AG04450 (cell line): Measurements from ENCODE around the gene GID8. TPM values are rescaled to one million over a fixed set of nuclear protein-coding genes. Genes with fewer than 3 reads are reported as not detected.

Source experiments
- CTCF ChIA-PET: fragments of 300-600, 350-600 bp; formaldehyde crosslinking; extraction: SDS; loops from one replicate; lab custom pipeline; 2022; ENCODE audit warnings: antibody characterized with exemption, inconsistent platforms; lab: Charles Lee
- POLR2A ChIA-PET: fragments of 350-600 bp; formaldehyde crosslinking; extraction: SDS; loops from one replicate; lab custom pipeline; 2021; ENCODE audit warnings: antibody characterized with exemption, inconsistent platforms; lab: Yijun Ruan, JAX
- DNase-seq: peaks from one replicate; pipeline ENCODE4 v3.0.0-alpha.2; 2011; ENCODE audit warnings: low read depth, low spot score
- H3K27ac ChIP-seq: one replicate; pipeline ENCODE4 v1.5.1; 2012; ENCODE audit warnings: low read depth, low read length, control low read depth
- H3K27me3 ChIP-seq: one replicate; pipeline ENCODE4 v1.6.0; 2012; ENCODE audit warnings: low read length; ENCODE audit not compliant: control insufficient read depth, insufficient read depth
- H3K4me3 ChIP-seq: 2 replicates; pipeline ENCODE4 v1.5.1; 2011; ENCODE audit warnings: mild to moderate bottlenecking, low read depth, low read length, control low read depth
- H3K9me3 ChIP-seq: 2 replicates; pipeline ENCODE4 v1.5.1; 2012; ENCODE audit warnings: low read length; ENCODE audit not compliant: control insufficient read depth, insufficient read depth
- polyA plus RNA-seq: library from polyadenylated mRNA; depleted of rRNA; stranded (reverse); fragments of >200 nt; gene quantifications from 2 replicates; pipeline ENCODE4 v1.2.3, GENCODE V29; 2011
- TF ChIP-seq, protein P1 (sequence below): IDR thresholded peaks from 2 replicates; pipeline ENCODE4 v1.5.1; 2011; ENCODE audit warnings: low read depth, low read length, control low read depth, inconsistent platforms

Gene GID8
- polyA plus RNA-seq, 1 experiment = 24.4 TPM

DNA sequence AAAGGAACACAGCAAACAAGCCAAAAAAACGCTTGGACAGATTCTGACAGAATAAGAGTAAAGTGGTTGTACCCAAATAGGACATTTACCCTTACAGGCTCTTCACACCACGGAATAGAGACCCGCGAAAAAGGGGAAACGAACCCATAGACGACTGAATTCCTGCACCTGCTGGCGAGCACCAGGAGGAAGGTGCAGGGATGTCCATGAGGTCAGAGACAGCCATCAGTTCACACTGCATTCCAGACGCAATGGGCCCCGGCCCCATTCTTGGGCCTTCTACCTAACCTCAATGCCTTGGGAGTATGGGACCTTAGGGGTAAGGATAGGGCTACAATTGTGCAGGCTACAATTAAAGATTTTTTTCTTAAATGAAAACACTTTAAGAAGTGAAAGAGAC, 6.5 kb upstream of the GID8 start:
- POLR2A ChIA-PET = no interaction called here
- no peaks in the 10 kb centered on the region; the same call in 1 of the 2 replicates for H3K9me3 ChIP-seq
- CTCF ChIA-PET = no interaction called here
- TF ChIP-seq, protein P1, sequence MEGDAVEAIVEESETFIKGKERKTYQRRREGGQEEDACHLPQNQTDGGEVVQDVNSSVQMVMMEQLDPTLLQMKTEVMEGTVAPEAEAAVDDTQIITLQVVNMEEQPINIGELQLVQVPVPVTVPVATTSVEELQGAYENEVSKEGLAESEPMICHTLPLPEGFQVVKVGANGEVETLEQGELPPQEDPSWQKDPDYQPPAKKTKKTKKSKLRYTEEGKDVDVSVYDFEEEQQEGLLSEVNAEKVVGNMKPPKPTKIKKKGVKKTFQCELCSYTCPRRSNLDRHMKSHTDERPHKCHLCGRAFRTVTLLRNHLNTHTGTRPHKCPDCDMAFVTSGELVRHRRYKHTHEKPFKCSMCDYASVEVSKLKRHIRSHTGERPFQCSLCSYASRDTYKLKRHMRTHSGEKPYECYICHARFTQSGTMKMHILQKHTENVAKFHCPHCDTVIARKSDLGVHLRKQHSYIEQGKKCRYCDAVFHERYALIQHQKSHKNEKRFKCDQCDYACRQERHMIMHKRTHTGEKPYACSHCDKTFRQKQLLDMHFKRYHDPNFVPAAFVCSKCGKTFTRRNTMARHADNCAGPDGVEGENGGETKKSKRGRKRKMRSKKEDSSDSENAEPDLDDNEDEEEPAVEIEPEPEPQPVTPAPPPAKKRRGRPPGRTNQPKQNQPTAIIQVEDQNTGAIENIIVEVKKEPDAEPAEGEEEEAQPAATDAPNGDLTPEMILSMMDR = no peak
- H3K27ac ChIP-seq = no peak overlapping the region
- no peak for DNase-seq
- no peaks in the 10 kb centered on the region for H3K27me3 ChIP-seq
- no peak overlapping the region for H3K4me3 ChIP-seq

DNA sequence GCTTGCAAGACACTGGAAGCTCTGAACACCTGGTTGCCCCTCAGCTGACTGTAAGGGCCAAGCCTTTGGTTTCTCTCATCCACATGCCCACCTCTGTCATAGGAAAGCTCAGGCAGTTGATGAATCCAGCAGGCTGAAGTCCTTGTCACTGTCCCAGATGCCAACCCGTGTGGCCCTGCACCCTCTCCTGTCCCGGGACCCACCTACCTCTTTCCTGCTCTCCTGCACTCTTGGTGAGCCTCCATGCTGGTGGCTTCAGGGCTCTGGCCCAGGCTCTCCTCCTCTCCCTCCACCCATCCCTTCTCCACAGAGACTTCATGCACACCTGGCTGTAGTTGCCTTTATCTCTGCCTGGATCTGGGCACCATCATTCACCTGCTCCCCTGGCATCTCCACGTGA, 4.0 kb upstream of the GID8 start:
- no peak for DNase-seq
- H3K27me3 ChIP-seq = no peaks in the 10 kb centered on the region
- TF ChIP-seq, protein P1 = no peak
- CTCF ChIA-PET = interaction anchor here (1.0 to 2.4 kb wide), 2 partner anchors 33 to 39 kb away, joined by 6 to 10 read pairs; no protein-coding TSS in a partner anchor
- H3K9me3 ChIP-seq = peaks cover 3% of the 10 kb centered on the region; the same call in 1 of the 2 replicates
- H3K4me3 ChIP-seq = no peak overlapping the region
- no peak overlapping the region for H3K27ac ChIP-seq
- POLR2A ChIA-PET = interaction anchor here (1.6 kb wide), 1 partner anchor 31 kb away, joined by 6 read pairs; no protein-coding TSS in a partner anchor

DNA sequence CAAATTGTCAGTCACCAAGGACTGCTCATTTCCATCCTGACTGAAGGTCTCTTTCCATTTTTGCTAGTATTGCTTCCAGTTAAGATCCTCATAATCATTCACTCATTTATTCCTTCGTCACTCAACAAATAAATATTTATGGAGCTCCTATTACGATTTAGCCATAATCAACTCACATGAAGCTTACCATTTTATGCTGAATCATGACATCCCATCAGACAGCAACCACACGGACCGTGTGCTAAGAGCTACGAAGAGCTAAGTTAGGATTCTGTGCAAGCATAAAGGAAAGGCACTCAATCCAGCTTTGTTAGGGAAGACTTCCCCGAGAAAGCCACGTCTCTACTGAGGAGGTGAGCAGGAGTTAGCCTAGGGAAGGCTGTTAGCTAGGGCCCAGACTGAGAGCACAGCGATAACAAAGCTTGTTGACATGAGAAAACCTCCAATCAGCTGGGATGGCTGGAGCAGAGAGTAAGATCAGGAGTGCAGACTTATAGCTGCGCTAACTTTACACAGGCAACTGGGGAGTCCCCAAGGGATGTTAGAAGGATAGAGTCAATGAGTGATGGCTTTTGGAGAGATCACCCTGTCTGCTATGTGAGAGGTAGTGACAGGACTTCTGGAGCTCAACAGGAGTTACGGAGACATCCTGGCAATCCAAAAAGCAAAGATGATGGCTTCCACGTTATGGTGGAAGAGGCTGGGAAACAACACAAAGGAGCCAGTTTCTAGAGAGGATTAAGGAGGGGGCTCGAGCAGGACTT, 2.6 kb upstream of the GID8 start:
- no peak for DNase-seq
- Histone ChIP-seq H3K27me3 (no peaks in the 10 kb centered on the region), H3K27ac (no peak overlapping the region), H3K9me3 (peaks cover 3% of the 10 kb centered on the region; the same call in 1 of the 2 replicates), H3K4me3 (no peak overlapping the region)
- POLR2A ChIA-PET = interaction anchor here (0.7 to 1.6 kb wide), 2 partner anchors 32 to 68 kb away, joined by 6 read pairs; no protein-coding TSS in a partner anchor
- CTCF ChIA-PET = interaction anchor here (0.9 to 2.4 kb wide), 6 partner anchors 8 to 295 kb away, joined by 3 to 11 read pairs (median 5); no protein-coding TSS in a partner anchor
- TF ChIP-seq, protein P1 = no peak

DNA sequence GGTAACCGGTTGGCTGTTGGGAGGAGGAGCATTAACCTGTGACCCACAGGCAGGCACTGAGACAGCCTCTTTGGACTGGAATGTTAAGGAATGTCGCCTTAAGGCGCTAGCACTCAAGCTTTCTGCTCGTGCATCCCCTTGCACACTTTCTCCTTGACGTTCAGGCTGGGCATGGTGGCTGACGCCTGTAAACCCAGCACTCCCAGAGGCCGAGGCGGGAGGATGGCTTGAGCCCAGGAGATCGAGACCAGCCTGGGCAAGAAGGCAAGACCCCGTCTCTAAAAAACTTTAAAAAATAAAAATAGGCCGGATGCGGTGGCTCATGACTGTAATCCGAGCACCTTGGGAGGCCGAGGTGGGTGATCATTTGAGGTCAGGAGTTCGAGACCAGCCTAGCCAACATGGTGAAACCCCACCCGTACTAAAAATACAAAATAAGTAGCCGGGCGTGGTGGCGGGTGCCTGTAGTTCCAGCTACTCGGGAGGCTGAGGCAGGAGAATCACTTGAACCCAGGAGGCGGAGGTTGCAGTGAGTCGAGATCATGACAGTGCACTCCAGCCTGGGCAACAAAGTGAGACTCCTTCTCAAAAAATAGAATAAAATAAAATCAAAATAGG, 1.9 kb upstream of the GID8 start:
- Histone ChIP-seq H3K4me3 (peak overlapping the region; percentile 95), H3K27ac (peak overlapping the region; percentile 39), H3K9me3 (peaks cover 3% of the 10 kb centered on the region; the same call in 1 of the 2 replicates), H3K27me3 (no peaks in the 10 kb centered on the region)
- ChIA-PET POLR2A (no interaction called here), CTCF (interaction anchor here (1.3 to 2.4 kb wide), 3 partner anchors 9 to 37 kb away, joined by 3 to 10 read pairs (median 7); no protein-coding TSS in a partner anchor)
- no peak for DNase-seq
- TF ChIP-seq, protein P1 = no peak
